Left renal pelvis (tissue), 4 donors: ENCODE results near the gene CXCL3. TPM values are rescaled to one million over a fixed set of nuclear protein-coding genes. Genes with fewer than 3 reads are reported as not detected.
"Not testable (repeated sequence)": the region's sequence is repeated elsewhere in the genome, so short reads cannot be mapped to it uniquely, and the experiment has no call there.

ENCODE experiments used
- DNase-seq, 4 donors: peaks; one replicate each; pipeline ENCODE4 v3.0.0-alpha.2; 2013; ENCODE audit warnings: low read depth in 4 of 4, low spot score in 3 of 4
- polyA plus RNA-seq, 4 donors: library from polyadenylated mRNA; unstranded; fragments of 120-200 nt; gene quantifications; one replicate each; pipeline ENCODE4 v1.2.1, GENCODE V29; 2013; ENCODE audit not compliant: insufficient read length in 4 of 4

The CXCL3 gene
- 1 to 10 TPM in 1 of 4 donors, under 1 TPM in 3; 0.12 to 1.8 (median 0.17) TPM for polyA plus RNA-seq

- DNase-seq = peak in 3 of 4 donors; percentile 5 to 33 (median 14)
Observed at GRCh38 chr4:74038425-74039314, at the start of gene CXCL3. CXCL3 (minus strand) TSS chr4:74038689; CDS start chr4:74038611, 78 bp downstream.

GRCh38 chr4:74087481-74087880, 49.0 kb upstream of the CXCL3 start:
- DNase-seq = no peak

GRCh38 chr4:74085669-74086068, 47.2 kb upstream of the CXCL3 start:
- DNase-seq = no peak

GRCh38 chr4:74084984-74085383, 46.5 kb upstream of the CXCL3 start:
- DNase-seq = no peak

- no peak for DNase-seq
Observed at GRCh38 chr4:74083546-74083945, 45.1 kb upstream of the CXCL3 start.

- DNase-seq = no peak
Observed at GRCh38 chr4:74081035-74081434, 42.5 kb upstream of the CXCL3 start.

GRCh38 chr4:74080351-74080750, 41.9 kb upstream of the CXCL3 start:
- DNase-seq = not testable (repeated sequence)

- not testable (repeated sequence) for DNase-seq
Observed at GRCh38 chr4:74079024-74079423, 40.5 kb upstream of the CXCL3 start.

GRCh38 chr4:74073358-74073757, 34.9 kb upstream of the CXCL3 start:
- no peak for DNase-seq

GRCh38 chr4:74072739-74073138, 34.2 kb upstream of the CXCL3 start:
- DNase-seq = no peak

- no peak for DNase-seq
Observed at GRCh38 chr4:74067586-74067985, 29.1 kb upstream of the CXCL3 start.

- no peak for DNase-seq
Observed at GRCh38 chr4:74066232-74066631, 27.7 kb upstream of the CXCL3 start.

- no peak for DNase-seq
Observed at GRCh38 chr4:74065115-74065642, 26.7 kb upstream of the CXCL3 start.

GRCh38 chr4:74063859-74064258, 25.4 kb upstream of the CXCL3 start:
- DNase-seq = no peak

- DNase-seq = no peak
Observed at GRCh38 chr4:74062953-74063352, 24.5 kb upstream of the CXCL3 start.

- DNase-seq = no peak
Observed at GRCh38 chr4:74061430-74061829, 22.9 kb upstream of the CXCL3 start.

GRCh38 chr4:74059161-74059829, 20.8 kb upstream of the CXCL3 start:
- no peak for DNase-seq

GRCh38 chr4:74058048-74058651, 19.7 kb upstream of the CXCL3 start:
- DNase-seq = no peak

- no peak for DNase-seq
Observed at GRCh38 chr4:74057588-74057987, 19.1 kb upstream of the CXCL3 start.

GRCh38 chr4:74056858-74057562, 18.5 kb upstream of the CXCL3 start:
- no peak for DNase-seq
